Memory B cell (primary cell): ENCODE results near the gene SORL1.

Experiments used
- ATAC-seq: fragments of 150-1000 bp; cut with Tn5 transposase; 2 replicates; pipeline ENCODE4 v1.10.0; 2021; ENCODE audit warnings: low read depth, mild to moderate bottlenecking, moderate library complexity
- DNase-seq, 2 donors: peaks; one replicate each; pipeline ENCODE4 v3.0.0; 2022; ENCODE audit warnings: low spot score in 2 of 2
- H3K27ac Mint-ChIP-seq: one replicate; pipeline ENCODE4 v1.8.0; 2022; ENCODE audit warnings: mild to moderate bottlenecking, moderate library complexity, mixed read lengths
- H3K27me3 Mint-ChIP-seq: one replicate; pipeline ENCODE4 v1.8.0; 2022; ENCODE audit warnings: mixed read lengths
- H3K36me3 Mint-ChIP-seq: one replicate; pipeline ENCODE4 v1.8.0; 2022; ENCODE audit warnings: mild to moderate bottlenecking, mixed read lengths
- H3K4me1 Mint-ChIP-seq: one replicate; pipeline ENCODE4 v1.8.0; 2022; ENCODE audit warnings: mixed read lengths
- H3K4me3 Mint-ChIP-seq: one replicate; pipeline ENCODE4 v1.8.0; 2022; ENCODE audit warnings: mild to moderate bottlenecking, moderate library complexity, mixed read lengths
- H3K9me3 Mint-ChIP-seq: one replicate; pipeline ENCODE4 v1.8.0; 2022; ENCODE audit warnings: mixed read lengths

The SORL1 gene

DNA sequence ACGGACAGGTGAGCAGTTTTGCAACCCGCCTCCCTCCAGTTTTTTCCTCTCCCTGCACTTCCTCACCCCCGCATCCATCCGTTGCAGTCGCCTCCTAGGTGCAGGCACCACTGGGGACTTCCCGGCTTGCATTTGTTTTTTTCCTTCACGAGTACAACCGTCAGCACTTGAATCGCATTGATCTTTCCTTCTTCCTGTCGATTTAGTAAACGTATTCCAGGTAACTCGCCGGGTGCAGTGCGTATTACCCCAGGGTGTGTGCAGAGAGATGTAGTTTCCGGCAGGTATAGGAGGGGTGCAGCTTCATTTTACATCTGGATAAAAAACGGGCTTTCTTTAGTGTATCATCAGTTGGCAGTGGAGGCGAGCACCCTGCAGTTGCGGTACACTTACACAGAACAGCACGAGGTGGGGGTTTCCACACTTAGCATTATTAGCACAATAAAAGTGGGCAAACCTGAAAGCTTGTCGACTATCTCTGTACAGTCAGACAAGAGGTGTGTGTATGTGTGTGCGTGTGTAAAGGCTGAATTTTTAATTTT is 566 bp downstream of the SORL1 start, which contains the start of gene SORL1-AS1:
Gene SORL1-AS1, minus strand, starts transcription at position 359 of the 542 bp plus-strand sequence.
- peak within 1 kb of the TSS; percentile 94 for H3K27ac Mint-ChIP-seq
- H3K36me3 Mint-ChIP-seq: no peaks in the 10 kb centered on the region
- peak within 1 kb of the TSS; percentile 98 for H3K4me3 Mint-ChIP-seq
- peaks cover 43% of the 10 kb centered on the region for H3K4me1 Mint-ChIP-seq
- peaks cover 10% of the 10 kb centered on the region for H3K27me3 Mint-ChIP-seq
- ATAC-seq (peak; percentile 71), DNase-seq (peak; percentile 31)
- H3K9me3 Mint-ChIP-seq: no peaks in the 10 kb centered on the region

DNA sequence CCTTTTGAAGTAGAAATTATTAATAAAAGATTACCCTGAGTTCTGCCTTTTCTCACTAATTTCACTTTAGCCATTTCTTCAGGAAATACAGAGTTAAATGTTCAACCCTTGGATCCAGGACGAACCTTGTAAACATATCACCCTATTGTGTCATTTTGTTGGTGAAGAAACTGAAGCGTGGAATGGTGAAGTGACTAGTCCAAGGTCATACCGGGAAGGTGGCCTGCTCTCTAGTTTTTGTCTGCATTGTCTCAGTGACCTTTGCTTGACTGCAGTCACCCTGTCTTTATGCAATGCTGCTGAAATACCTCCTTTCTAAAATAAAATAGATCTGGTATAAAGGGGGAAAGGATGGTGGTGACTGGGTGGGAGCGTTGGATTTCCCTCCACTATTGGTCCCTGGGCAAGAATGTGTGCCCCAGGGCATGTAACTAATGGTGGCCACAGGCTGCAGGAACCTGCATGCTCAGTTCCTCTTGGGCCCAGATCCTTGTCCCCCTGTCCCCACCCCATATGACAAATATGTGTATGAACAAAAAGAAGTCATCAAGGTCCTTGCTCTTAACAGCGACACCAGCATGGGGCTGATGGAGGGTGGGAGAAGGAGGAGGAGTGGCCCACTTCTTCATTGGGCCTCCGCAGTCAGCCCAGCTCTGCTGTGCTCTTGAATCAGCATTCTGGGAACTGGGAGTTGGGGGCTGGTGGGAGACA is 1.6 kb downstream of the SORL1 start:
- Mint-ChIP-seq H3K27me3 (peaks cover 10% of the 10 kb centered on the region), H3K4me1 (peaks cover 32% of the 10 kb centered on the region), H3K4me3 (peak overlapping the region; percentile 43), H3K36me3 (no peaks in the 10 kb centered on the region), H3K9me3 (no peaks in the 10 kb centered on the region), H3K27ac (peak overlapping the region; percentile 94)
- DNase-seq (no peak), ATAC-seq (no peak)

DNA sequence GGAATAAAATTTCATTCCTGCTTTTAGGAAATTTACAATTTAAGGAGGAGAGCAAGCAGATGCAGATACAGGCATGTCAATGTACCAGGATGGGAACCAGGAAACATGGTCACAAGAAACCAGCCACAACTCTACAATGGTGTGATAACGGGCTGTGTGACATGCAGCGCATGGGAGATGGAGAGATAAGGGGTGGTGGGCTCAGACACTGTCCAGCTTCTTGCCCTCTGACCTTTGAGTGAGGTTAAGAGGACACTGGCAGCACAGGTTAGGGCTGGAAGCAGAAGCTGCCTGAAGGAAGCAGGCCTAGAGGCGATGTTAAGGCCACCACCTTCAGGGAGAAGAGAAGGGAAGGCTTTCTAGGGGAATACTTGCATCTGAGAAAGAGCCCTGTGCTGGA is 3.0 kb downstream of the SORL1 start:
- no peak for DNase-seq
- ATAC-seq: no peak
- no peak overlapping the region for H3K4me3 Mint-ChIP-seq
- H3K9me3 Mint-ChIP-seq: no peaks in the 10 kb centered on the region
- H3K27ac Mint-ChIP-seq: peak overlapping the region; percentile 94
- H3K4me1 Mint-ChIP-seq: peaks cover 28% of the 10 kb centered on the region
- peaks cover 9% of the 10 kb centered on the region for H3K27me3 Mint-ChIP-seq
- no peaks in the 10 kb centered on the region for H3K36me3 Mint-ChIP-seq

DNA sequence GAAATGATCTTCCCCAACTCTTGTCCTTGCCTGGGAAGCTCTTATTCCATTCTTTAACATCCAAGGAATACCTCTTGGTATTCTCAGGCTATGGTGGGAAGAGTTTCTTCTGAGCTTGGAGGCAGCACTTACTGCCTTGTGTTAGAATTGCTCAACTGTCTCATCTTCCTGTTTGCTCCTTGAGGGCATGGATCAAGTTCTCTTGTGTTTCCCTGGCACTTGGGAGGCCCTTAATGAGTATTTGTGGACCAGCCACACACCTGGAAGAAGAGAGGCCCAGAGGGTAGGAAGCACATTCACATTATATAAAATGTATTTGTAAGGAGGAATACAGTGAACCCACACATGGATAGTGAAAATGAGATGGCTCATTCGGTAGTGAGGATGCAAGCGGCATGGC is 4.0 kb downstream of the SORL1 start:
- ATAC-seq (no peak), DNase-seq (no peak)
- Mint-ChIP-seq H3K36me3 (no peaks in the 10 kb centered on the region), H3K27me3 (peaks cover 5% of the 10 kb centered on the region), H3K4me1 (peaks cover 20% of the 10 kb centered on the region), H3K27ac (no peak overlapping the region), H3K4me3 (no peak overlapping the region), H3K9me3 (no peaks in the 10 kb centered on the region)

DNA sequence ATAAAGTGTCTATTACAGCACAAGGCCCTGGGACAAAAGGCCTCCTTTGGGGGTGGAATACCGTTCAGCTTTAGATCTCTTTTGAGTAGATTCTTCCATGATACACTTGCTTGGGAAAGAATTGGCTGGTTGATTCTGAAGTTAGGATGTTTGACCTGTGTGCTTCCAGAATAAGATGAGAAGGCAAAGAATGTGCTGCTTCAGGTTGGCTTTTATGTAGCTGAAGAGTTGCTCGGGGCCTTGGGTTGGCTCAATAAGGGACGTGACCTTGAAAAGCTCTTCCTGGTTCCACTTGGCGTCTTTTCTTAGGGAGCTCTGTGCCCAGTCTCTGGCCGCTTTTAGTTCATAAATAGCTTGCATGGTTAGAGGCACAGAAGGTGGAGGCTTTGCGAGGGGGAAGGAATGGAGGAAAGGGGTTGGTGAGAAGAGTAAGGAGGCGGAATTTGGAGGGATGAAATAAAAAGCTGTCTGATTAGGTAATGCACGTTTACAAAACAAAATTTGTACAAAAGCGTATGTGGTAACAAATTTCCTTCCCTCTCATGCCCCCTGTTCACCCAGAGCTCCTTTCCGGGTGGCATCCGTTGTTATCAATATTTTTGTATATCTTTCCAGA is 4.8 kb downstream of the SORL1 start:
- Mint-ChIP-seq H3K36me3 (no peaks in the 10 kb centered on the region), H3K27ac (no peak overlapping the region), H3K9me3 (no peaks in the 10 kb centered on the region), H3K27me3 (peaks cover 5% of the 10 kb centered on the region), H3K4me3 (no peak overlapping the region), H3K4me1 (peaks cover 13% of the 10 kb centered on the region)
- DNase-seq (no peak), ATAC-seq (no peak)

DNA sequence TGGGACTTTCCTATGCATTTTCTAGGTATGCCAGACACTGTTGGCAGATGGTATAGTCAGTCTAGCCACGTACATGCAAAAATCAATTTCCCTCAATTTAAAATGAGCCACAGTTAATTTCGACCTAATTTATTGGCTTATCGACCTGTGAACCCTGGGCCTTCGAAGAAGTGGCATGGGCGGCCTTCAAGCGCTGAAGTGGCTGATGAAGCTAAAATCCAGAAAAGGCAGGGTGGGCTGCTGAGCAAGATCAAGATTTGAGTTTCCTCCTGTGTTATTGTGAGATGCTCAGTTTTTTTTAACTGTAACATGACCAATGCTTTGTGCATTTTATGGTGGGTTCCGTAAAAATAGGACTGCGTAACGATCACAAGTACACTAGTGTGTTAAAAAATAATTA is 6.4 kb downstream of the SORL1 start:
- no peaks in the 10 kb centered on the region for H3K9me3 Mint-ChIP-seq
- no peak for DNase-seq
- H3K36me3 Mint-ChIP-seq: no peaks in the 10 kb centered on the region
- no peak for ATAC-seq
- H3K4me3 Mint-ChIP-seq: no peak overlapping the region
- H3K27ac Mint-ChIP-seq: no peak overlapping the region
- peaks cover 18% of the 10 kb centered on the region for H3K4me1 Mint-ChIP-seq
- H3K27me3 Mint-ChIP-seq: no peaks in the 10 kb centered on the region

DNA sequence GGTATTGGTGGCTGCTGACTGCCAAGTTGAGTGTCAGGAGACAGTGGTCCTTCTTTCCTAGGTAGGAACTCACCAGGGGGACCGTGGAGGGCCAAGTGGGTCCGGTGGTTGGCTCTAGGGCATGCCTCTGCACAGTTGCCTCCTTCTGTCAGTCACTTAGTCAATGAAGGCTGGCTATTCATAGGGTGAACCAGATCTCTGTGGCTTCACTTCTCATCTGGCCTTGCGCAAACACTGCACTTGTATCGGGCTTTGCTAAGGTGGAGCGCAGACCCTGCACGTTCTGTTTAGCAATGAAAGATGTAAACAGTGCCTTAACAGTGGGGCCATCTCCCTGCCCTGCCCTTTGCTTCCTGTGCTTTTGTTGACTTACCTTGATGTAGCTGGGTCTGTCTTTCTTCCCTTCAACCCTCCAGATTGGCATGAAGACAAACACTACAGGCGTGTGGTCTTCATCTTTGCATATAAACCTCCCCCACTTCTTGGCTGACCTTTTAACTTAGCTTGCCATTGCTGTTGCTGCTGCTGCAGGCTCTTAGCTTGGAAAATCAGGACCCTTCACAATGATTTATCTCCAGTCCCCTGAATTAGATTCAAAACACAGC is 7.4 kb downstream of the SORL1 start:
- Mint-ChIP-seq H3K27me3 (no peaks in the 10 kb centered on the region), H3K4me3 (no peak overlapping the region), H3K4me1 (peaks cover 22% of the 10 kb centered on the region), H3K27ac (no peak overlapping the region), H3K36me3 (no peaks in the 10 kb centered on the region), H3K9me3 (no peaks in the 10 kb centered on the region)
- ATAC-seq (no peak), DNase-seq (no peak)

DNA sequence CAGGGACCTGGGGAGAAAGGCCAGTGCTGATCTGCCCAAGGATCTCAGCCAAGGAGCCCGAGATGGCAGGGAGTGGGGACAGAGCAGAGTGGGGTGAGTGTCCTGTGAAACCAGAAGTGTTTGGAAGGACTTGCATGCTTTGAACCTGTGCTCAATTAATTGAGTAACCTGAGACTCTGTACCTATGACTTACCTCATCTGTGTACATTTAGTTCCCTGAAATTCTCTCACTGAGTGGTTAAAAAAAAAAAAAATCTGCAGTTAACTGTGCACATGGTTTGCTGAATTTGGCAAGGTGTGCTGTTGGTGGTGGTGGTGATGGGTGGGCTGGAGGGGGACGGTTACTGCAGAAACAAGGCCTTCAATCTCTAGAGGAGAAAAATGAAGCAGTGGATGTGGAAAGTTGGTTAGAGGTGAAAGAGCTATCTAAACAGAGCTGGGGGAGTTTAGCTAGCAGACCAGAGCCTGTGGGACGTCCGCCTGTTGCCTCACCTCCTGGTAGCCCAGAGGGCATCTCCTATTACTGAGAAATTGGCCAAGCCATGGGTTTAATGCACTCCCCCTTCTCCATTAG is 8.9 kb downstream of the SORL1 start:
- Mint-ChIP-seq H3K4me1 (peaks cover 25% of the 10 kb centered on the region), H3K27me3 (peaks cover 2% of the 10 kb centered on the region), H3K27ac (peak overlapping the region; percentile 8), H3K9me3 (no peaks in the 10 kb centered on the region), H3K36me3 (no peaks in the 10 kb centered on the region), H3K4me3 (no peak overlapping the region)
- ATAC-seq: no peak
- DNase-seq: no peak

DNA sequence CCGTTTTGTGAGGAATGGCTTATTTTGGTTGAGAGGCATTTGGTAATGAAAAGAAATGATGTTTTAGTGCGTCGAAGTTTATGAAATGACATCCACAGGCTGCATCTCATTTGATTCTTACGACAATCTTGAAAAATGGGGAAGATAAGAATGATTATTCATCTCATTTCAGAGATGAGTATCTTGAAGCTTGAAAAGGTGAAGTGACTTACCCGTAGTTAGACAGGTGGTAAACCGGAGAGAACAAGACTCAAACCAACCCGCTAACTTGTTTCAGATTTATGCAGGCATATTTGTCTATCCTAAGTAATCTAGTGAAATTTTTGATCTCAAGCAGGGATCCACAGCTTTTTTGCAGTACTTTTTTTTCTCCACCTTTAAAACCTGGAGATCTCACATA is 9.7 kb downstream of the SORL1 start:
- H3K36me3 Mint-ChIP-seq: no peaks in the 10 kb centered on the region
- H3K9me3 Mint-ChIP-seq: no peaks in the 10 kb centered on the region
- no peak overlapping the region for H3K4me3 Mint-ChIP-seq
- peaks cover 2% of the 10 kb centered on the region for H3K27me3 Mint-ChIP-seq
- H3K4me1 Mint-ChIP-seq: peaks cover 32% of the 10 kb centered on the region
- H3K27ac Mint-ChIP-seq: peak overlapping the region; percentile 8
- ATAC-seq (peak; percentile 59), DNase-seq (no peak)

DNA sequence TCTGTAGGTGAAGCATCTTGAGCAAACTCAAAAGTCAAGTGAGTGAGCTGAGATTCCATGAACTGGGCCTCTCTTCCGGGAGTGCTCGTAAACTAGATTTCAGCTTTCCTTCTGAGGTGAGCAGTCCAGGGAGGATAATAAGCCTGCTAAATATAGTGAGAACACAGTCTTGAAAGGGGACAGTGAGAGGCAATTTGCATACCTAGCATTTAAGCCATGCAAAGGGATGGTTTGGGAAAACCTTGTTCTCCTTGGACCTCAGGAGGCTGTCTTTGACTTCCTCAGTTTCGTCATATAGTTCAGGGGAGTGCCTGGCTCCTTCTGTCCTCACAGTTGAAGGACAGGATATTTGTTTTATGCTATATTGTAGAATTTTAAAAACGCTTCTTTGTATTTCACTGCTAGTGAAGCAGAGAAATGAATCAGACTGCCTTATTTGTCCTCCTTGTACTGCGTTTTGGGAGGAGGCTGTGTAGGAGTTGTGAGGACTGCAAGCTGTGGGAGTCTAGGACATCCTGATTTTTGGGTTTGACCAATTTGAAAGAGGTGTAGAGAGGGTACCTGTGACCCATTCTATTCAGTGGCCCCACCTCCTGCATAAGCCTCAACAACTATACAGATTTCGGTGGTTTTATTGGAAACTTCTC is 11.7 kb downstream of the SORL1 start:
- Mint-ChIP-seq H3K27ac (no peak overlapping the region), H3K4me3 (no peak overlapping the region), H3K9me3 (no peaks in the 10 kb centered on the region), H3K27me3 (peaks cover 2% of the 10 kb centered on the region), H3K36me3 (no peaks in the 10 kb centered on the region), H3K4me1 (peaks cover 43% of the 10 kb centered on the region)
- DNase-seq (no peak), ATAC-seq (no peak)

DNA sequence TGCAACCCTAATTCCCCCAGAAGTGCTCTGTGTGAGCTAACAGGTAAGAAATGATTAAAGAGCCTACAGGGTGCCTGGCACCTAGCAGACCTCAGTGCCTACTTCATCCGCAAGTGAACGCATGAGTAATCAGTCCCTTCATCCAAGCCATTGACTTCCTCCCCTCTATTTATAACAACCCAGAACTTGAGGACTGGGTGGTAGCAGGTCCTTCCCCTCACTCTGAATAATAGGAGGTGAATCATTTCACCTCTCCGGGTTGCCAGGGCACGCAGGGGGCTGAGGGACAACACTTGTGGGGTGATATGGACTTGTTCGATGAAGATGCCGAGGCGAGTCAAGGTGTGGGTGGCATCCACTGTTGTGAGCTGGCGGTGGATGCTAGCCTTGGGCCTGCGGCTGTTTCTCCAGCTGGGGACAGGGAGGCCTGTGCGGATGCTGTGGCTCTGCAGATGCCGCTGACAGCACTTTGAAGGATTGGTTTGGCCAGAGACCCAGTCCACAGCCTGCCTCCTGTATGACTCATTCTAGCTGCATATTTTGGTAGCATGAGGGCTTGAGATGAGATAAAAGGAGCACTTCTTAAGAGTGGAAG is 12.3 kb downstream of the SORL1 start:
- Mint-ChIP-seq H3K27me3 (peaks cover 2% of the 10 kb centered on the region), H3K27ac (no peak overlapping the region), H3K36me3 (no peaks in the 10 kb centered on the region), H3K9me3 (no peaks in the 10 kb centered on the region), H3K4me1 (peaks cover 43% of the 10 kb centered on the region), H3K4me3 (no peak overlapping the region)
- no peak for ATAC-seq
- no peak for DNase-seq

DNA sequence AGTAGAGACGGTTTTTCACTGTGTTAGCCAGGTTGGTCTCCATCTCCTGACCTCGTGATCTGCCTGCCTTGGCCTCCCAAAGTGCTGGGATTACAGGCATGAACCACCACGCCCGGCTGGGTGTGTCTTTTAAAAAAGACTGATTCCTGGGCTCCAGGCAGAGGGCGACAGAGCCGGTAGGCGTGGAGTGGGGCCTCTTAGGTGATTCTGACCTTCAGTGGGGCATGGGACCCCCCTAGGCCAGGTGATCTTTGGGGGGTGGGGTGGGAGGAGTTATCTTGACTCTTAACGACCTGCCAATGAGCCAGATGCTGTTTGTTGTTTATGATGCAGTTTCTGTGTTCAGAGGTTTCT is 13.6 kb downstream of the SORL1 start:
- Mint-ChIP-seq H3K36me3 (peaks cover 5% of the 10 kb centered on the region), H3K4me1 (peaks cover 45% of the 10 kb centered on the region), H3K27ac (no peak overlapping the region), H3K27me3 (peaks cover 2% of the 10 kb centered on the region), H3K4me3 (no peak overlapping the region), H3K9me3 (no peaks in the 10 kb centered on the region)
- ATAC-seq (no peak), DNase-seq (no peak)

DNA sequence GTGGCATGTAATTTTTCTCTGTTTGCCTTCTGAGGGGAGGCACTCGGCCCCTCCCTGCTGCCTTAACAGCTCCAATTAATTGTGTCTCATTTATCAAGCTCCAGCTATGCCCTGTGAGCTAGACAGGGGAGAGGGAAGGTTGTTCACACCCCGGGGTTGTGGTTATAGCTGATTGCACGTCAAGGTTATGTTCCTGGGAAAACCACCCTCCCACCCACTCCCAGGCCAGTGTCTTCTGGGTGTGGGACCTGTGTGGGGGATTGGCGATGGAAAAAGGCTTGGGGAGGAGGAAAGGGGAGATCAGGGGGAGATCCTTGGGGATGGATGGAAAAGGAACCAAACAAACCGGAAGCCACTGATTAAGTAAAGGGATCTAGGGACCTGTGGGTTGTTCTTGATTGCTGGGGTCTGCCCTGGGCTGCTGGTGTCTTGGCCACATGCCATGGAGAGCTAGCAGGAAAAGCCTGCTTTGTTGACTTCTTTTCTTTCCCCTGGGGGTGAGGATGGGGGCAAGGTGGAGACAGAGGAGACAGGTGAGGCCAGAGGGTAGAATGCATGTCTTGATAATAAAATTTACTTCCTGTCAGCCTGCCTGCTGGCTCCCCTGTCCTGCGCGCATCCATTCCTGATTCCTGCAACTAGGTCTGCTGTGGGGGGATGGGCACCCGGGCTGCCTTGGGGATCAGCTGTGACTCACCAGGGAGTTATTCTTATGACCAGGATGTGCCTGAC is 14.1 kb downstream of the SORL1 start:
- Mint-ChIP-seq H3K4me3 (peak overlapping the region; percentile 43), H3K4me1 (peaks cover 45% of the 10 kb centered on the region), H3K36me3 (peaks cover 7% of the 10 kb centered on the region), H3K27me3 (peaks cover 2% of the 10 kb centered on the region), H3K9me3 (no peaks in the 10 kb centered on the region), H3K27ac (no peak overlapping the region)
- ATAC-seq: no peak
- DNase-seq: no peak
